HK-2 (cell line): Measurements from ENCODE around the gene RHBDD3.

Experiments used
- DNase-seq: peaks from one replicate; pipeline ENCODE4 v3.0.0-alpha.2; 2018; ENCODE audit not compliant: unreplicated experiment

The RHBDD3 gene

DNA sequence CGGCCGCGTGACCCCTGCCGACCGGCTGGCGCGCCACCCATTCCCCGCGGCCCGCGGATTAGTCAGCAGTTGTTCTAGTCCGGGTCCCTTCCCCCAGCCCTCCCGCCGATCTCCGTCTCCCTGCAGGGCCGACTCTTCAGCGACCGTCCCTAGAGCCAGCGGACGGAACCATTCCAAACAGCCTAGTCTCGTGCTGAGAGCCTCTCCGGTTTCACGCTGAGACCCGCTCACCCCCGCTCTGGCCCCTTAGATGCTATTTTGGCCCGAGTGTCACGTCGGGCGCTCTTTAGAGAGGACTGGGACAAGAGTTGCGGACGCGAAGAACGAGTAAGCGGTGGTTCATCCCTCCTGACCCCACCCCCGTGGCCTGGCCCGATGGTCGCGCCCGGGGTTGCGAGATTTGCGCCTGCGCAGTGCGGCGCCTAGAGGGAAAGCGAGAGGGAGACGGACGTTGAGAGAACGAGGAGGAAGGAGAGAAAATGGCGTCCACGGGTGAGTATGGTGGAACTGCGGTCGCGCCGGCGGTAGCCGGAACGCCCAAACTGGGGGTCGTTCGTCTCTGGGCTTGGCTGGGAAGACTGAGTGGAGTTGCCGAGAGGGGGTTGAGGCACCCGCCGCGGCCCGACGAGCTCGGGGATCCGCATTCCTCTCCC lies at the start of gene RHBDD3, which contains the start of gene EWSR1:
TSS of gene RHBDD3 (minus strand) at position 124 of the 653 bp plus-strand sequence. CDS start 2,355 bp downstream, outside the sequence.
TSS of gene EWSR1 (plus strand) at position 411 of the 653 bp plus-strand sequence. CDS start at position 480, 69 bp downstream.
- peak; percentile 95 for DNase-seq

DNA sequence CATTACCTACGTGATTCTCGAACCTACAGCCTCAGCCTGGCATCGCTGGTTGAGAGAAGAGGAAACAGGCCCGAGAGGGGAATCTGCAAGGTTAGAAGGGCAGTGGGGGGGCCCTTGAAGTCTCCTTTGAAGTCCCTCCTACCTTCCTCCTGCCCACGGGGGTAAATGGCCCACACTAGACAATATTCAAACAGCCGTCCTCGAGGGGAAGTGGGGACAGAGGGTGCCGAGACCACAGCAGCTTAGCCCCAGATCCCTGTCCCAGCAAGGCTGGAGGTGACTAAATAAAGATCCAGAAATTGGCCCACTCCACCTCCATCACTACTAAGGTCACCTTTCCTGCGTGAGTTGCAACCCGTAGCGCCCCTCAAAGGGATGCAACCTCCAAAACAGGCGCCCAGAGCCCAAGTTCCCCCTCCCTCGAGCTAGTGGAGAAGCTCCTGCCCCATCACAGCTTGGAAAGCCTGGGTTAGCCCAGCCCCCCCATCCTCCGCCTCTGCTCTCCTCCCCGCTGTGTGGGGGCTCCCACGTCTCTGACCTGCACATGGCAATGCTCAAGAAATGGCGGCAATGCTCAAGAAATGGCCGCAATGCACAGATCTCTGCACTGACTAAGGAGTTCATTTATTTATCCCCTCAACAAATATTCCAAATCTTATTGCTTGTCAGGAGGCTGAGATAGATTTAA lies 48.5 kb upstream of the RHBDD3 start:
- DNase-seq, result no peak

DNA sequence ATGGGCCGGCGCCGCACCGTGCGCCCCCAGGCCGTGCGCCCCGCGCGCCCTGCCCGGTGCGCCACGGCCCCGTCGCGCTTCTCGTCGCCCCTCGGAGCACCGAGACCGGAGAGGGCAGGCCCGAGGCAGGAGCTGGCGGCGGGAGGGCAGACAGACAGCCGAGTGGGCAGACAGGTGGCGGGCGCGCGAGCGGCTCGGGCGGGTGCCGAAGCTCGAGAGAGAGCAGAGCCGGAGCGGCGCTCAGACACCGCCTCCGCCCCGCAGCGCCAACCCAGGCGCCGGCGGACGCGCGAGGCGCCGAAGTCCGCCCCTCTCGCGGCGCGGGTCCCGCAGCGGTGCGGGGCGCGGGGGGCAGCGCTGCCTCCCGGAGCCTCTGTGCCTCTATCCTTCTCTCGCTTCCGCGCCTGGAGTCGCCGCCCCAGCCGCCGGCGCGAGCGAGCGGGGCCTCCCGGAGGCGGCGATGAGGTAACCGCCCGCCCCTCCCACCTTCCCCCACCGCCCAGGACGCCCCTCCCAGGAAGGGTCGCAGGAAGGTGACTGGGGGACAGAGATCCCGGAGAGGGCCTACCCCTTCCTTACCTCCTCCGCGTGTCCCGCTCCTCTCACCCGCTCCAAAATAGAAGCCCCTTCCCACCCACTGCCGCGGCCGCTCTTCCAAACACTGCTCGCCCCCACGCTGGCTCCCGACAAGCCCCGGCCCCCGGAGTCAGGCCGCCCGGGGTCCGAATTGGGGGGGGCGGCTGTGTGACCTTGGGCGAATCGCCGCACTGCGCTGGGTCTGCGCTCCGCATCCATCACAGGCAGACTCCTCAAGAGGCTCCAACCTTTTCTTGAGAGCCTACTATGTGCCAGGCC lies 47.7 kb upstream of the RHBDD3 start, which contains the start of gene RASL10A:
TSS of gene RASL10A (minus strand) at position 412 of the 855 bp plus-strand sequence. CDS start 451 bp downstream, outside the sequence.
- no peak for DNase-seq

DNA sequence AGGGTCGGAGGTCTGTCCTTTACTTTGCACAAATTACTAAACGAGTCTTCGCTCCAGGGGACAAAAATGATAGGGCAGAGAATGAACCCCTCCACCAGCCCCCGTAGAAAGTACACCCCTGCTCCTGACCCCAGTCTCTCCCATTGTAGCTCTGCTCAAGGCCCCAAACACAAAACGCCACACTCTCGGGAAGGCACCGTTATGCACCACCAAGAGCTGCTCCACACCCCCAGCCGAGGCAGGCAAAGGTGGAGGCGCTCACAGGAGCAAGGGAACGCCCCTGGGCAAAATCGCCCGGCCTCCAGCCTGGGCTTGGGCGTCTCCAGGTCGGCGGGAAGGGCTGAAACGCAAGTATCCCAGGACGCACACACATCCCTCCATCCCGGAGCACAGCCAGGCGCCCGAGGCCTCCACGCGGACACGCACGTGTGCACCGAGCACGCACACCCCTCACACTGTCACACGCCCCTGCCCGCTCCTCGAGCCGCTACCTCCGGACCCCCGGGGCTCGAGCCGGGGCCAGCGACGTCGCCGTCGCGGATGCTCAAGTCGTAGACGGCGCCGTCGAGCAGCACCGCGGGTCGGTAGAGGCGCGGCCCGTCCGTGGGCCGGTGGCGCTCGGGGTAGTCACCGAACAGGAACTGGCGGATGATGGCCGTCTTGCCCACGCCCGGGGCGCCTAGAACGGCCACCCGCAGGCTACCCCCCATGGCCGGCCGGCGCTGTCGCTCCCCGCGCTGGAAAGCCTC lies 46.9 kb upstream of the RHBDD3 start:
- DNase-seq, result peak; percentile 16

DNA sequence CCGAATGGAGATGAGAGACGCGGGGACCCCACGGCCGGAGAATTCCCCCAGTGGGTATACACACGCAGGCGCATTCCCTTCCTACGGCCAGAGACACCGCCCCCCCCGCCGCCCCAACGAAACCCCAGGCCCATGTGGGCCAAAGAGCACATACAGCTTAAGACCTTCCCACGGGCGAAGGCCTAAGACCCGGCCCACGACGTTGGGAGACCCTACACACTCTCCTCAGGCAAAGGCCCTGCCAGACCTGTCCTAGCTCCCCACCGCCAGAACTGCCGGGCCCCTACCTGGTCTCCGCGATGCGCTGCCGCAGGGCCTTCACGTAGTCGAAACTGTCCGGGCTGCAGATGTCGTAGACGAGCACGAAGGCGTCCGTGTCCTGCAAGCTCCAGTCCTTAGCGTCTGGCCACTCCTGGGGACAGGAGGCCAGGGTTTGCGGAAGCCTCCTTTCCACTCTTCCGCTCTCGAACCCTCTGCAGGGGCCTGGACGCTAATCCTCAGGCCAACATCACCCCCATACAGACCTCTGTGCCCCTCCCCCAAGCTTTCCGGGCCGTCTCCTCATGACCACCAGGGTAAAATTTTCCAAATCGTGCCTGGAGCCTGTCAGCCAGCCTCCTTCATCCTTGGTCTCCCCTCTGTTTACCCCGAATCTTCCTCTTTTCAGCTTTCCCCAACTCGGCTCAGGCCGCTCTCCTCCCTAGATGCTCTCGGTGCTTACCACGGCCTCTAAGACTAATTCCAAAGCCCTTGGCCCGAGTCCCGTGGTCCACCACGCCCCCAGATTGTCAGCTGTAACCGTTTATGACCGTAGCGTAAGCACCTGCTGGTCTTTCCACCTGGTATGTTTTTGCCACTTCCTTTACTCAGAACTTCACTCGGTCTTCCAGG lies 46.0 kb upstream of the RHBDD3 start:
- peak; percentile 14 for DNase-seq

DNA sequence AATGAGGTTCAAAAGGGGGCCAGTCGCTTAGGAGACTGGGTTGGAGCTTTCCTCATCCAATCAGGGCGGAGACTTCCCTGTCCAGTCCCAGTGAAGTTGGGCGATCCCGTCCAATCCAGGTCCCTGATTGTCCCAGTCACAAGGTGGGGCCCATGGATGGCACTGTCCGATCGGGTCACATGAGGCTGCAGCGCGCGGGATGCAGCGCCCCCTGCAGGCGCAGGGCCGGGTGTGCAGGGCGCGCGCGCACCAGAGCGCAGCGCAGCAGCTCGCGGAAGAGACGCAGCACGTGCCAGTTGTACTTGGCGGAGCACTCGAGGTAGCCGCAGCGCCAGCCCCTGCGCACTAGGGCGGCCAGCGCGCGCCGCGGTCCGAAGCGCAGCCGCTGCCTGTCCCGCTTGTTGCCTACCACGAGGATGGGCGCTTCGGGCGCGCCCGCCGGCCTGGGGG lies 45.4 kb upstream of the RHBDD3 start:
- peak; percentile 71 for DNase-seq

DNA sequence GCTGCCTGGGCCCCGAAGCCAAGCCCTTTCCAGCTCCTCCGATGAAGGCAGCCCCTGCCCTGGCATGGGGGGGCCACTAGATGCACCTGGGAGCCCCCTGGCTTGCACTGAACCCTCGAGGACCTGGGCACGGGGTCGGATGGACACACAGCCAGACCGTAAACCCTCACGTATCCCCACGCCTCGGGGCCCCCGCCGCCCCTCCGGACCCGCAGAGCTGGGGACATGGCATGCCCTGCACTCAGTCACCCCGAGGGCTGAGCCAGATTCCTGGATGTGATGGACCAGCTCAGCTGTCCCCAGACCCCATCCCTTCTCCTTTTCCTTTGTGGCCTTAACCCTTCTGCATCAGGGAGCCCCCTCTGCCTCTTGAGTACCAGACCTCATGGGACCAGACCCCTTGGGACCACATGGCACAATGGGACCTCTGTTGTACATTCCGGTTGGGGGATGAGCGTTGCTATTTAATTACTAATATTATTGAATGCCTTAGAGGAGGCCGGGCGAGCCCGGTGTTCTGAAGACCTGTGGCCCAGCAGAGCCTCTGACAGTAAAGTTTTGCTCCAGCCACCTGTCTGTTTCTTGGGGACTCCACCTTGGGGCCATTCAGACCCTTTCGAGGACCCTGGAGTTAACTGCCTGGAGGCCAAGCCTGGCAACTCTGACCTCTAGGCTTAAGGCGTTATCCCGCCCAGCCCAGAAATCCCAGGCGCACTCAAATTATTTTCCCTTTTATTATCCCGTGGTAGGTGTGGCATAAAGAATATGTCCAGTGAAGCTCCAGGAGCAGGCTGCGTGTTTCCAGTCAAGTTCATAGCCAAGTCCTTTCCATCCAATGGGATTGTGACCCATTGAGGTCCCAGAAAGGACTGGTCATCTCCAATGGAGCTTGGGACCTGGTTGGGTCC lies 44.7 kb upstream of the RHBDD3 start:
- DNase-seq, result no peak

DNA sequence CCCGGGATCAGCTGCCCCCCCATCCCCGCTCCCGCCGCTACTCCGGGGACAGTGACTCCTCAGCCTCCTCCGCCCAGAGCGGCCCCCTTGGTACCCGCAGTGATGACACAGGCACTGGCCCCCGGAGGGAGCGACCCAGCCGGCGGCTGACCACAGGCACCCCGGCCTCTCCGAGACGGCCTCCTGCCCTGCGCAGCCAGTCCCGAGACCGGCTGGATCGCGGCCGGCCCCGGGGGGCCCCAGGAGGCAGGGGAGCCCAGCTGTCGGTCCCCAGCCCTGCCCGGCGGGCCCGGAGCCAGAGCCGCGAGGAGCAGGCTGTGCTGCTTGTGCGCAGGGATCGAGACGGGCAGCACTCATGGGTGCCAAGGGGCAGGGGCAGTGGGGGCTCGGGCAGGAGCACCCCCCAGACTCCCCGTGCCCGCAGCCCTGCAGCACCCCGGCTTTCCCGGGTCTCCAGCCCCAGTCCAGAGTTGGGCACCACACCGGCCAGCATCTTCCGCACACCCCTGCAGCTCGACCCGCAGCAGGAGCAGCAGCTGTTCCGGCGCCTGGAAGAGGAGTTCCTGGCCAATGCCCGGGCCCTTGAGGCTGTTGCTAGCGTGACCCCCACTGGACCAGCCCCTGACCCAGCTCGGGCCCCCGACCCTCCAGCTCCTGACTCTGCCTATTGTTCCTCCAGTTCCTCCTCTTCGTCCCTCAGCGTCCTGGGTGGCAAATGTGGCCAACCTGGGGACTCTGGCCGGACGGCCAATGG lies 43.9 kb upstream of the RHBDD3 start:
- no peak for DNase-seq

DNA sequence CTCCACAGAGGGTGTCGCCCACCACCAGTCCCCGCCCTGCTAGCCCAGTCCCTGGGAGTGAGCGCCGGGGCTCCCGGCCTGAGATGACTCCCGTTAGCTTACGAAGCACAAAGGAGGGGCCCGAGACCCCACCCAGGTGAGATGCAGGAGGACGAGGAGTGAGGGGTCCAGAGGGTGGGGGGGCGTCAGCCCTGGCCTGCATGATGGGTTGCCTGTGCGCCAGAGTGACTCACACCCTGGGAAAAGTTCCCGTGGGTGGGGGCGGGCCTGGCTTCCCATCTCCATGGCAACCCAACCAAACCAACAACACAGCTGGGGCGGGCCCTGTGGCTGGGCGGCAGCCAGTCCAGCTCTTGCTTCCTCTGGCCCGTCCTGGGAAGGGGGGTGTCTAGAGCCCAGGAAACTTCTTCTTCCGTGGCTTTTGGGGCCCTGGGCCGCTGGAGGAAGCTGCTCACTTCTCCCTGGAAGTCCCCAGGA lies 43.1 kb upstream of the RHBDD3 start:
- DNase-seq, result peak; percentile 95

DNA sequence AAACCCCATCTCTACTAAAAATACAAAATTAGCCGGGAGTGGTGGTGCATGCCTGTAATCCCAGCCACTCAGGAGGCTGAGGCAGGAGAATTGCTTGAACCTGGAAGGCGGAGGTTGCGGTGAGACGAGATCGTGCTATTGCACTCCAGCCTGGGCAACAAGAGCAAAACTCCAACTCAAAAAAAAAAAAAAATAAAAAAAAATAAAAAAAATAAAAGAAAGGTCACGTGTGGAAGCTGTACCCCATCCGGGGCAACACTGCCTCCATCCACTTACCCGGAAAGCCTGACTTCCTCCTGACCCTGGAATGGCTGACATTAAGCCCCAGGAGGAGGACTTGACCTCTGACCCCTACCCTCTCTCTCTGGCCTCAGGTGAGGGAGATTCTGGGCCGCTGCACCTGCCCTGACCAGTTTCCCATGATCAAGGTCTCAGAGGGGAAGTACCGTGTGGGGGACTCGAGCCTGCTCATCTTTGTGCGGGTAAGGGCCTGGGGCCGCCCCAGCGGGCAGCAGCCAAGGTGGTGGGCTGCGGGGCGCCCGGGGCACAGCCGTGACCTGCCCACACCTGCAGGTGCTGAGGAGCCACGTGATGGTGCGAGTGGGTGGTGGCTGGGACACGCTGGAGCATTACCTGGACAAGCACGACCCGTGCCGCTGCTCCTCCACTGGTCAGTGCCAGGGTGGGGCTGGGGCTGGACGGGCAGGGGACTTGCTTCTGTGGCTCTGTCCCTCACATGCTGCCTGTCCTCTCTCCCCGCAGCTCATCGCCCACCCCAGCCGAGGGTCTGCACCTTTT lies 42.5 kb upstream of the RHBDD3 start:
- no peak for DNase-seq

DNA sequence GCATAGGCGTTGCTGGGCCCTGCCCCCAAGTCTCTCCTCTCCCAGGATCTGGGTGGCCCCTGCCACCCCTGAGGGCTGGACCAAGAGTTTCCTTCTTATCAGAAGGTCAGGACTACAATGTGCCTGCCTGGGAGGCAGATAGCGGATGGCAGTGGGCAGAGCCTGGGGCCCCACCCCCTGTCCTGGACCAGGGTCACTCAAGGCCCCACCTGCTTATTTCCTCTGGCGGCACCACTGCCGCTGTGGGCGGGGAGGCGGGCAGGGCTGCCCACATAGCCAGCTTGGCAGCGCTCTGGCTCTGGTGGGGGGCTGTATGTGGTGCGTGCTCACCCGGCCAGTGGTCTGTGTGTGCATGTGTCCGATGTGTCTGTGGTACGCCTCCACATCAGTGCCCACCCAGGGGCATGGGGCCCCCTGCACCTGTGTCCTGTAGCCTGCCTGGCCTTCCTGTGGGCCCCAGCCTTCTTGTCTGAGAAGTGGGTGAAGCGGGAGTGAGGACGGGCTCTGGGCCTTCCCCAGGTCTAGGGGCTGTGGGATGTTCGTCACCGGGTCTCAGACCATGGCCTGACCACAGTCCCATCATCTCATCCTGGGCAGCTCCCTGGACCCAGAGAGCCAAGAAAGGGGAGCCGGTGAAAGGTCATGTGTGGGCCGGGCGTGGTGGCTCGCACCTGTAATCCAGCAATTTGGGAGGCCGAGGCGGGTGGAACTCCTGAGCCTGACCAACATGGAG lies 41.7 kb upstream of the RHBDD3 start:
- no peak for DNase-seq

DNA sequence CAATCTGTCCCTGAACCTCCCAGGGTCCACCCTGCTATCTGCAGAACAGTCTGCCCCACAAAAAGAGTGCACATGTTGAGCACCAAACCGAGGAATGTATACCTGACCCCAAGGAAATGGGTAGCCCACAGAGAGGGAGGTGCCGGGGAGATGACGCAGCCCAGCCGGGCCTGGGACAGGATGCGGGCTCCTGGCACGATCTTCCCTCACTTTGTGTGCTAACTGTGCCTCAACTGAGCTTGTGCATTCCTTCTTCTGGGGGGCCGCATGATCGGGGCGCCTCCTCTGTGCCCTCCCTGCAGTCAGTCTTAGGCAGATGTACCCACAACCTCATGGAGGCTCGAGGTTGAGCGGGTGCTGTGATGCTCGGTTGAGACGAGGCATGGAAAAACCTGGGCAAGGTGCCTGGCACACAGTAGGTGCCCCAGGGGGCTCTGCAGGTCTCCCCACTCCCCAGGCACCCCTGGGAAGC lies 41.0 kb upstream of the RHBDD3 start:
- peak; percentile 16 for DNase-seq

DNA sequence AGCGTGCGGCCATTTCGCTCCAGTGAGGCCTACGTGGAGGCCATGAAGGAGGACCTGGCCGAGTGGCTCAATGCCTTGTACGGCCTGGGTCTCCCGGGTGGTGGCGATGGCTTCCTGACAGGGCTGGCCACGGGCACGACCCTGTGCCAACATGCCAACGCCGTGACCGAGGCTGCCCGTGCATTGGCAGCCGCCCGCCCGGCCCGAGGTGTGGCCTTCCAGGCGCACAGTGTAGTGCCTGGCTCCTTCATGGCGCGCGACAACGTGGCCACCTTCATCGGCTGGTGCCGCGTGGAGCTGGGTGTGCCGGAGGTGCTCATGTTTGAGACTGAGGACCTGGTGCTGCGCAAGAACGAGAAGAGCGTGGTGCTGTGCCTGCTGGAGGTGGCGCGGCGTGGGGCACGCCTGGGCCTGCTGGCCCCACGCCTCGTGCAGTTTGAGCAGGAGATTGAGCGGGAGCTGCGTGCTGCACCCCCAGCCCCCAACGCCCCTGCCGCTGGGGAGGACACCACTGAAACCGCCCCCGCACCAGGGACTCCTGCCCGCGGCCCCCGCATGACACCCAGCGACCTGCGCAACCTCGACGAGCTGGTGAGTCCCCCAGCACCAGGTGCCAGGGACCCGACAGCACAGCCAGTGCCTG lies 40.5 kb upstream of the RHBDD3 start:
- no peak for DNase-seq

DNA sequence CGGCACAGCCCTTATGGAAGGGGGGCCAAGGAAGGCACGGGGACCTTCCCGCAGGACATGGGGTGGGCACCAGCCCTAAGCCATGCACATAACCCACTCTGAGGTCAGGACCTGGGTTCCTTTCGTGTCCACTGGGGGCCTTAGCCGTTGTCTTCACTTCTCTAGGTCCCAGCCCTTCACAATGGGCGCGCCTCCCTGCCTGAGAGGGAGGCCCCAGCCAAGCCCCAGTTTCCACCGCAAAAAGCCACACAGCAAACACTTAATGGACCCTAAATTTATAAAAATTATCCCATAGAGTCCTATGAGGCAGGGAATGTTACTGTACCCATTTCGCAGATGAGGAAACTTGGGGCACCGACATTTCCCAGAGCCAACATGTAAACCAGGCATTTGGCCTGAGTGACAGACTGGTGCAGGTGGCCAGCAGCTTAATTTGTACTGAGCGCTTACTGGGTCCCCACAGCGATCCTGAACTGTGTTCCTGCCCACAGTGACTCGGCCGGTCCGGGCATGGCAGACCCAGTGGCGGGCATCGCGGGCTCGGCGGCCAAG lies 39.9 kb upstream of the RHBDD3 start:
- no peak for DNase-seq

DNA sequence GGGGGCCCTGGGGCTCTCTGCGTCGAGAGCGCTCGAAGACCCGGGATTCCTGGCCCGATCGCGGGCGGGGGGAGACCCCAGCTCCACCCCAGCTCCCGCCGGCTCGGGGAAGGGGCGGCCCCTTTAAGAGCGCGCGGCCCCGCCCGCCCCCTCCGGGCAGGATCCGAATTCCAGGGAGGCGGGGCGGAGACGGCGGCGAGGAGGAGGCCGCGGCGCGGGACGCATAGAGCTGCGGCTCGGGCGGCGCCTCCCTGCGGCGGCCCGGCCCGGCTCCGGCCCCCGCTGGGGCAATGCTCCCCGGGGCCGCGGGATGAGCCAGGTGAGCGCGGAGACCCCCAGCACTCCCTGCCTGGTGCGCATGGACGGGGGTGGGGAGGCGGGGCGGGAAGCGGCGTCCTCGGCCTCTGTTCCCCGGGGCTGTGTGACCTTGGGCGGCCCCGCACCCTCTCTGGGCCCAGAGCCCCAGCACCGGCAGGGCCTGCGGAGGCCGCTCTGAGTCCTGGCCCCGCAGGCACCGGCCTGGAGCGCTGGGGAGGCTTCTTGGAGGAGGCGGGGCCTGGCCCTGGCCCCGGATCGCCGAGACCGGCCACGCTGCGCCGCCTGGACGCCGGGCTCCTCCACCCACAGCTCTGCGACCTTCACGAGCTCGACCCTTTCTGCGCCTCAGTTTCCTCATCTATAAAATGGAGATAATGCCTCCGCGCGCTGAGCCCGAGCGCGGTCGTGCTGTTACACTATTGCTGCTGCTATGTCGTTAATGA lies 39.2 kb upstream of the RHBDD3 start:
- DNase-seq, result peak; percentile 71
